Measurements from ENCODE around the gene USP6.
"Not testable (repeated sequence)": the region's sequence is repeated elsewhere in the genome, so short reads cannot be mapped to it uniquely, and the experiment has no call there.

USP6 gene

DNA sequence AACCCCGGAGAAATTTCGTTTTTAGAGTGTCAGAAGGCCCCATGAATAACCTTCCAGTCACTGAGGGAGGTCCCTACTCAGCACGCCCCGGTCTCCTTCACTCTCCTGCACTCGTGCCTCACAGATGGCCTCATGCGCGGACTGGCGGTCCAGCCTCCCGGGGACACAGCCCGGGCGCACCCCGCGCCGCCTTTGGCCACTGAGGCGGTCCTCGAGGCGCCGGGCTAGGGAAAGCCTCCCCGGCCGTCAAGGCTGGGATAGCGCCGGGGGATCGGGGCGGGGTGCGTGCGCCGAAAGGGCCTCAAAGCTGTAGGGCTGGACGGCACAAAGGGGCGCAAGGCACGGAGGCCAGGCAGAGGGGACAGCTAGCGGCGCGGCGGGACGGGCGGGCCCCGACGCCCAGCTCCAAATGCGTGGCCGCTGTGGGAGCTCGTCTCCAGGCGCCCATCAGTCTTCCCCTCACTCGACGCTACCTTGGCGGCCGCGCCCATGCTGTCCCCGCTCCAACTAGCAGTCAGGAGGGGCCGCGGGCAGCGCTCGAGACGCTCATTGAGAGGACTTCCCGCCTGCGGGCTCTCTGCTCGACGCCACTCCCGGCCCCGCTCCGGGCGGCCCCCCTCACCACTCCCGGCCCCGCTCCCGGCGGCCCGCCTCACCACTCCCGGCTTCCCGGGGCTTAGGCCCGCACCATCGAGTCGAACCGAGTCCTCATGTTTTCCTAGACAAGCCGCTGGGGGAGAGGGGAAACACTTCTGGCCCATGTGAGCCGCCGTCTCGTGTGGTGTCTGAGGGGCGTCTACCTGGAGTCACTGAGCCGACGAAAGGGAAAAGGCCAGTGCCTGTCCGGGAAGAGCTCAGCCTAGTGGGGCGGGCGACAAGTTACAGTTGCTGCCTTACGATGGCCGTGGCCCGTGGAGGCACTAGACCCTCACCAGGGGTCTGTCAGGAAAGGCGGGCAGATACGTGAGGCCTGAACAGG, at the start of gene USP6:
Gene USP6 (plus strand): TSS at position 360 of the 979 bp plus-strand sequence. CDS start 14,336 bp downstream, outside the sequence.
- no peak for DNase-seq (ENCODE audit: low read depth)

DNA sequence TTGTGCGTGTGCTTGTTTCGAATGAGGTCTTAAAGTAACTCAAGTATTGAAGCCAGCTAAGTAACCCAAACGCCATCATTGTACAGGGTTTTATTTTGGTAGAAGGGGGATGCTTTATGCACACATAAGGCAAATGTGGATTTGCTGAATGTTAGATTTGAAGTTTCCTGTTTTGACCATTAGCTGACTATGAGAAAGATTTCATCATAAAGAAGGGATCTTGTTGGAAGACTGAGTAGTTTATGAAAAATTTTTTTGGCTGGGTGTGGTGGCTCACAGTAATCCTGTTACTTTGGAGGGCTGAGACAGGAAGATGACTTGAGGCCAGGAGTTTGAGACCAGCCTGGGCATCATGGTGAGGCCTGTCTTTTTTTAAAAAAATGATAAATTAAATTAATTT, 47.6 kb upstream of the USP6 start:
- no peak for DNase-seq (ENCODE audit: low read depth)

DNA sequence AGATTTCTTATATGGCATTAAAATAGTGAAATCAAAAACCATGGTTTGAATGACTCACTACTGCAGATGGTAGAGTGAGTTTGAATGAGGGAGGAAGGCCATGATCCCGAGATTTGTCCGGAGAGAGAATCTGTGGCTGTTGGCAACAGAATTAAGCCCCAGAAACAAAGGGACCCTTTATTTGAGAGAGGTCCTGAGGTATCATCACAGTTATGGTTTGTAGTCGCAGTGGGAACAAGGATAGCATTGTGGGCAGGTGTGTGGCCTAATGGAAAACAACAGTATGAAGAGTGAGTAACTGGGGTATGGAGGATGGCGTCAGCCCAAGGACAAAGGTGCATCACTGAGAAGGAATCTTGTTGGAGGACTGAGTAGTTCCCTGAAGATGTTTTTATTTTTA, 46.1 kb upstream of the USP6 start:
- DNase-seq (ENCODE audit: low read depth) = no peak

DNA sequence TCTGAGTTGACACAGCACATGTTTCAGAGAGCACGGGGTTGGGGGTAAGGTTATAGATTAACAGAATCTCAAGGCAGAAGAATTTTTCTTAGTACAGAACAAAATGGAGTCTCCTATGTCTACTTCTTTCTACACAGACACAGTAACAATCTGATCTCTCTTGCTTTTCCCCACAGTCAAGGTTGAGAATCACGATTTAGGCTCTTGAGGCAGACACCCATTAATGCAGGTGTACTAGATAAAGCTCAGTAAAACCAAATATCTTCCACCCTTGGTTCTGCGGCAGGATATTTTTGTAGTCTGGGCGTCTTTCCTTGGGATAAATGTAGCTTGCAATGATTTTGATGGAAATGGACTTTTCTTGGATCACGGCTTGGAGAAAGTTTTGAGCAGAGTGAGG, 40.4 kb upstream of the USP6 start:
- not testable (repeated sequence) for DNase-seq (ENCODE audit: low read depth)

DNA sequence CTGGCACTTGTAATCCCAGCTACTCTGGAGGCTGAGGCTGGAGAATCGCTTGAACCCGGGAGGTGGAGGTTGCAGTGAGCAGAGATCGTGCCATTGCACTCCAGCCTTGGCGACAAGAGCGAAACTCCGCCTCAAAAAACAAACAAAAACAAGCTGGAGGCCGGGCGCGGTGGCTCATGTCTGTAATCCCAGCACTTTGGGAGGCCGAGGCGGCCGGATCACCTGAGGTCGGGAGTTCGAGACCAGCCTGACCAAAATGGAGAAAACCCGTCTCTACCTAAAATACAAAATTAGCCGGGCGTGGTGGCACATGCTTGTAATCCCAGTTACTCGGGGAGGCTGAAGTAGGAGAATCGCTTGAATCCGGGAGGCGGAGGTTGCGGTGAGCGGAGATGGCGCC, 38.6 kb upstream of the USP6 start:
- not testable (repeated sequence) for DNase-seq (ENCODE audit: low read depth)

DNA sequence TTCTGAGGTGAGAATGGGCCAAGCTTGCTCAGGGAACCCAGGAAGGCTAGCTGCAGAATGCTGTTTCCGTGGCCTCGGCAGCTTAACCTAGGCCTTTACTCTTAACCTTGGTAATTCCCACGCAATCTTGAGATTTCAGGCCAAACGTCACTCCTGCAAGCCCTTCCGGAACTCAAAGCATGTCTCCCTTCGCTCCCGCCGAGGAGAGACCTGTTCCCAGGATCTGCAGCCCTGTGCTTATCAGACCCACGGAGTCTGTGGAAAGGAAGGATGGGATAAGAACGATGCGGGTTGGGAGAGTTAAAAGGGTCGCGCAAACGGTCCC, 38.1 kb upstream of the USP6 start:
- DNase-seq (ENCODE audit: low read depth) = no peak

DNA sequence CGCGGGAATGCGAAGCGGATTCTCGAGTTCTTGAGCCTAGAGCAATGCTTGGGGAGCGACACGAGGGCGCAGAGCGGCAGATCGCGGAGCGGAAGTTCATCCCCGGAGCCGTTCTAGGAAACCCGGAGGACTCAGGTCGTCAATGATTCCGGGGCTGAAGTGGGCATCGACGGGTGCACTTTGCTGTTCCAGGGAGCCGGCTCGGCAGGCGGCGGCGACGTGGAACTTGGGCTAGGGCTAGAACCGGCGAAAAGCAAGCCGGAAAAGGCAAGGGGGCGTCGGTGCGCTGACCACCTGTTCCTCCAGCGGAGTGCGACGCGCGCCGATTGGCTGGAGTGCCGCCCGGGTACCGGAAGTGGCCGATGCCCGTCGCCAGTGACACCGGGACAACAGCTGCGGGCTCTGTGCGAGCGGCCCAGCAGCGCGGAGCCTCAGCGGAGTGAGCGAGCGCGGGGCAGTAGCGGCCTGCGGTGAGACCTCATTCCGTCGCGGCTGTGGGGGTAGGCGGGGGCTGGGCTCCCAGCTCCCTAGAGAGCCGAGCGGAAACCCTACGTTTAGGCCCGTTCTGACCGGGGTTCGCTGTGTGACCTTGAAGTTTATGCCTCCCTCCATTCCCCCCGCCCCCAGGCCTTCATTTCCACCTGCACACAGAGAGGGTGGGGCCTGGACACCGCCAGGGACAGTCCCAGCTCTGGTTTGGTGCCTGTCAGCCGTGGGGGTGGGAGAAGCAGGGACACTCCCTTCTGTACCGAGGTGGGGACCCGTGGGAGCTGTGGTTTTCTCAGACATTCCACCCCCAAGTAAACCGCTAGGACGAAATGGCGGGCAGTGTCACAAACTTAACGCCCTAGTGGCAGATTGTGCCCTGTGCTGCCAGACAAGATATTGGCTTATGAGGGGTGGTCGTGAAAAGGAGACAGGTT, 37.5 kb upstream of the USP6 start, which contains the start of gene ZFP3:
Gene ZFP3 (plus strand): TSS at position 362 of the 923 bp plus-strand sequence. CDS start 13,038 bp downstream, outside the sequence.
- peak; percentile 78 for DNase-seq (ENCODE audit: low read depth)

DNA sequence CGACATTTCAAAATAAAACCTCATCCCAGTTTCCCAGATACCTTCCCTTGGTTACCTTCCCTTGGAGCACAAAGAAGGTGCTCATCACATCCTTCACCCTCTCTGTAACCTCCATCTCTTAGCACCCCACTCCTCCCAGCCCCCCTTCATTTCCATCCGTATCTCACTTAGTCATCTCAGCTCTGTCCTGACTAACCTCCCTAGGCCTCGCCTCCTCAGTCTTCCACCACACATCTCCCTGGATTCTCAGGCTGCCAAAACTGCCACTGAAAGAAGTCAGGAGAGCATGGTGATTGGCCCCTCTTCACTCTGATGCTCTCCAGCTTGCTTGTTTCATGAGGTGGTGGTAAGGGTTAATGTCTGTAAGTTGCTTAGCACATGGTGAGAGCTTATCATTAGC, 35.2 kb upstream of the USP6 start:
- DNase-seq (ENCODE audit: low read depth) = no peak

DNA sequence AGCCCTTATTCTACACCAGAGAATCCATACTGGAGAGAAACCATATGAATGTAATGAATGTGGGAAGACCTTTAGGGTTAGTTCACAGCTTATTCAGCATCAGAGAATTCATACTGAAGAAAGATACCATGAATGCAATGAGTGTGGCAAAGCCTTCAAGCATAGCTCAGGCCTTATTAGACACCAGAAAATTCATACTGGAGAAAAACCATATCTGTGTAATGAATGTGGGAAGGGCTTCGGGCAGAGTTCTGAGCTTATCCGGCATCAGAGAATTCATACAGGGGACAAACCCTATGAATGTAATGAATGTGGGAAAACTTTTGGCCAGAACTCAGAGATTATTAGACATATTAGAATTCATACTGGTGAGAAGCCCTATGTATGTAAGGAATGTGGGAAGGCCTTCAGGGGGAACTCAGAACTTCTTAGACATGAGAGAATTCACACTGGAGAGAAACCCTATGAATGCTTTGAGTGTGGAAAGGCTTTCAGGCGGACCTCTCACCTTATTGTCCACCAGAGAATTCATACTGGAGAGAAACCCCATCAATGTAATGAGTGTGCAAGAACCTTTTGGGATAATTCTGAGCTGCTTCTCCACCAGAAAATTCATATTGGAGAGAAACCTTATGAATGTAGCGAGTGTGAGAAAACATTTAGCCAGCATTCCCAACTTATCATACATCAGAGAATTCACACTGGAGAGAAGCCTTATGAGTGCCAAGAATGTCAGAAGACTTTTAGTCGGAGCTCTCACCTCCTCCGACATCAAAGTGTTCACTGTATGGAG, 23.4 kb upstream of the USP6 start:
- DNase-seq (ENCODE audit: low read depth) = no peak

DNA sequence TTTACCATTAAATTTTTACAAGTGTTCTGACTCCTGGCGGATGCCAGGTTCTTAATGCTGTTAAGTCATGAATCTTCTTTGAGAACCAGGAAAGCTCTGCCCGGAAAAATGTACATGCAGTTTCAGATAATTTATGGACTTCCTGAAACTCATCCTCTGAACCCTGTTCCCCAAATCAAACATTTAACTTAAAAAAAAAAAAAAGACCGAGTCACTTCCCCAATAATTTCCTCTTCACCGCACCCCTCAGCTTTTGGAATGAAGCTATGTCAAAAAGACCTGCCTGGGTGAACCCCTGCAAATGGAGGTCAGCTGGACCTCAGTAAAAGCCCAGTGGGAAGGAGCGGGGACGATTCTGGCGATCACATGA, 19.1 kb upstream of the USP6 start:
- DNase-seq (ENCODE audit: low read depth) = no peak

DNA sequence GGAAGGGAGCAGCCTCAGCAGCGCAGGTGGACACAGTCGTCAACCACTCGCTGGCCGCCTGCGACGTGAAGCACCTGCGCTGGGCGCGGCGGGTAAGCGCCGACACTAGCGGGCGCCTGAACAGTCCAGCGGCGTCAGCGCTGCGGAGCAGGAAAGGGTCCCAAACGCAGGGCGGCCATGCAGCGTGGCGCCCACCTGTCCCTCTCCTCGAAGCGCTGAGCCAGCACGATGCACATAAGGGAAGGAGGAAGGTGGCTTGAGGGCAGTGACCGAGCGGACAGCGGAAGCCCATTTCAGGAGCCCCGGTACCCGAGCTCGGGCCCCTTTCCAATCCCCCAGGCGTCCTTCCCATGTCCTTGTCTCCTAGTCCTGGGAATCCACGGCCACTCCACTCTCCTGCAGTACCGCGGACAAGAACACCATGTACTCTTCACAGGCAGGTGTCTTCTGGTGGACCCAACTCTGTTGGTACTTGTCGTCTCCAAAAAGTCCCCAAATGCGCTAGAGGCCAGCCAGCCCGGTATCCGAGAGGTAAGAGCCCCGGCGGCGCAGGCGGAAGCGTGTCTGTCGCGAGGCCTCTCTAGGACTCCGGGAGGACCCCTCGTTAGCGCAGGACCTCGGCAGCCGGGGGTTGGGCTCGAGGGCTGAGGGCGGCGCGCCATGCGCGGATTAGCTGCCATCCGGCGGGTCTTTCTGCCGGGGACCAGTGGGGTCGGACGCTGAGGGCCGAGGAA, 18.6 kb upstream of the USP6 start:
- DNase-seq (ENCODE audit: low read depth) = no peak

DNA sequence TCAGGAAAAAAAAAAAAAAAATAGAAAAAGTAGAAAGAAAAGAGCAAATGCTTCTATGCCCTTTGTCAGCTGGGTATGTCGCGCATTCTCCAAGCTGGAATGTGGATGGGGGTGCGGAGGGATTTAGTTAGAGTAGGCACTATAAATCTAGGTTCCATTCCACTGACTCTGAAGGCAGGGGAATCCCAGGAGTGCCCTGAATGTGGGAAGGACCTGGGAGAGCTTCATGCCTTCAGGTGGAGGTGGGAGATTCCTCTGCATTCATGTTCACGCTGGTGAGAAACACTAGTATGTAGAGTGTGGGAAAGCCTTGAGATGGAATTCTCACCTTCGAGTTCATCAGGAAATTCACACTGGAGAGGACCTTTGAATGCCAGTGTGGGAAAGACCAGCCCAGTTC, 16.6 kb upstream of the USP6 start:
- no peak for DNase-seq (ENCODE audit: low read depth)

DNA sequence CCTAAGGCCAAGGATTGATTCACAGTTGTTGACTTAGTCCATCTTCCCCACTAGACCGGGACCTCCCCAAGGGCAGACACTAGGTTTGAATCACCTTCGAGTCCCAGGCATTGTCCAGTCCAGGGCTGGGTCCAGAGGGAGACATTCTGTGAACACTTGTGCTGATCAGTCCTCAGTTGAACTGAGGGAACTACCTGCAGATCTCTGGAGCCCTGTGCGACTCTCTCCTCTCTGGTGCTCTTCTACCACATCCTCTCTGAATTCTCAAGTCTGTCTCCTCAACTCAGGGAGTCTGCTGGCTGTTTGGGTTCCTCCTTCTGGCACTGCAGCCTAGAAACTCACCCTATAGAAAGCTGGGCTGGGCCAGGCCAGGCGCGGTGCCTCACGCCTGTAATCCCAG, 15.0 kb upstream of the USP6 start:
- DNase-seq (ENCODE audit: low read depth) = no peak

DNA sequence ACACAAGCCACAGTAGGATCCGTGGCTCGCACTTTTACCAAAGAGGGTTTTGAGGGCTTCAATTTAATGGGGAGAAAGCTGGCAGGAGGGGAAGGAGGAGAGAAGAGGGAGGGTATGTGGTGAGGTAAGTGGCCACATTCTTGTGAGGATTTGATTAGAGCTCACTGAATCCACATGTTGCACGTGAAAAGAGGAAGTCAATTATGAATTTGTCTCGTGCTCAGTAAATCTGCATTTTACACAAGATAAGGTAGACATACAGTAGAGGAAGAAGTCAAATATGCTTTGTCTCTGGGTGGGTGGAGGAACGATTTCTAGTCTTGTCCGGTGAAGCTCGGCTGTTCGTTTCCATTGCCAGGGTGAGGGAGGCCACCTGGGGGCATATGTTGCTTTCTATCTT, 5.0 kb upstream of the USP6 start:
- no peak for DNase-seq (ENCODE audit: low read depth)

DNA sequence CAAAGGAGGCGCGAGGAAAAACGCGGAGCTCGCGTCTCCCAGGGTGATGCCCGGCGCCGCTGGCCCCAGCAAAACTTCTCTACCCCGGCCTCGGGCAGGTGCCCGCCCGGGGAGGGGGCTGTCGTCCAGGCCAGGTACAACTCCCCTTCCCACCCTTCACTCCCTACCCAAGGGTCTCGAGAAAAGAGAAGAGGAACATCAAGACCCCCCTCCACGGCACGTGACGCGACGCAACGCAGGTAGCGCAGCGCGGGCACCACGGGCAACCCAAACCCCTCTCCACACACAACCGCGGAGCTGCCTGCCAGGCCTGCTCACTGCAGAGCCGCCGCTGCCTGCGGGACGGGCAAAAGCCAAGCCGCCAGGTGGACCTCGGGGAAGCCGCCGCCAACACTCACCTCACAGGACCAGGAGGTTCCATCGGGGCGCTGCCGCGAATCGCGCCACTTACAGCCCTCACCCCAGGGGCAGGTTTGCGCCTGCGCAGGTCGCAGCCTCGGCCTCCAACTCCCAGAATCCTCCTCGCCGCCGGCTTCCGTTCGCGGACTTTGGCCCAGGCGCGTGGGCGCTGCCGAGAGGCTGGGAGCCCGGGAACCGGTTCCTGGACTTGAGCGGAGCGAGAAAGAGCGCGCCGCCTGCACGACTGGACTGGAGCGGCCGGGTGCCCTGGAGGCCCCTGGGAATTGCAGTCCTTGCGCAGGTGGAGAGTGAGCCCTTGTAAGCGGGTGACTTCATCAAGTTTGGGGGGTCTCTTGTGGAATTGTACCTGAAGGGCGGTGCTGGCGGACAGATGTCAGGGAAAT, 4.2 kb upstream of the USP6 start, which contains the start of gene ZNF232:
Gene ZNF232 (minus strand): TSS at position 477 of the 803 bp plus-strand sequence. CDS start 56 bp downstream, at position 421.
- peak; percentile 93 for DNase-seq (ENCODE audit: low read depth)

DNA sequence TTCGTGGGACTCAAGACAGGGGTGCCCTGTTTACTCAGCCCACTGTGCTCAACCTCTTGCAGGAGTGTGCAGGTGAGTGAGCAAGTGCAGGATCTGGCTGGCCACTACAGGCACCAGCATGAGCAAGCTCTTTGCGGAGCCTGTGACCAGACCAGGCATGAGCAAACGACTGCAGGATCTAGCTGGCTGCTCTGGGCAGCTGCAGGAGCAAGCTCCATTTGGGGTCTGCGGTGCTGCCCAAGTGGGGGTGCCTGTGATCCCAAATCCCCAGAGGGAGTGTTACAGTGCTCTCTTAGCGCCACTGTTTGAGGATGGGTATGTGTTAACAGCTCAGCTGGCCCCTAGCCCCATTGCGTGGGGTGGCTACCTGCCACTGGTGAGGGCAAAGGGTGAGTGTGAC, 2.4 kb downstream of the USP6 start:
- DNase-seq (ENCODE audit: low read depth) = no peak

DNA sequence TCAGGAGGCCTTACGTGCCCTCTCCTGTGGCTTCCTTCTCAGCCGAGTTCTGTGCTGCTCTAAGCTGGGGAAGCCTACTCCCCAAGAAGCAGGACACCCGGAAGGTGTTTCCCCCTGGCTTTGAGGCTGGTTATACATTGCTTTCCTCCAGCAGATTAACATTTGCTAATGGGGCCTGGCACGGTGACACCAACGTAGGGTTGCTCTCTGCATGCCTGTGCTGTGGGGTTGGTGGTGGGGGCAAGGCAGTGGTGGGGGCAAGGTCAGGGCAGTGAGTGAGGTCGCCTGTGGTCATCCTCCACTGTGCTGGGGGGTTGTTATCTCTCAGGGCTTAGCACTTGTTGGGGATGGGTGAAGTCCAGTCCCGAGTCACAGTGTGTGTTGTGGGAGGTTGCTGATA, 4.2 kb downstream of the USP6 start:
- DNase-seq (ENCODE audit: low read depth) = no peak

DNA sequence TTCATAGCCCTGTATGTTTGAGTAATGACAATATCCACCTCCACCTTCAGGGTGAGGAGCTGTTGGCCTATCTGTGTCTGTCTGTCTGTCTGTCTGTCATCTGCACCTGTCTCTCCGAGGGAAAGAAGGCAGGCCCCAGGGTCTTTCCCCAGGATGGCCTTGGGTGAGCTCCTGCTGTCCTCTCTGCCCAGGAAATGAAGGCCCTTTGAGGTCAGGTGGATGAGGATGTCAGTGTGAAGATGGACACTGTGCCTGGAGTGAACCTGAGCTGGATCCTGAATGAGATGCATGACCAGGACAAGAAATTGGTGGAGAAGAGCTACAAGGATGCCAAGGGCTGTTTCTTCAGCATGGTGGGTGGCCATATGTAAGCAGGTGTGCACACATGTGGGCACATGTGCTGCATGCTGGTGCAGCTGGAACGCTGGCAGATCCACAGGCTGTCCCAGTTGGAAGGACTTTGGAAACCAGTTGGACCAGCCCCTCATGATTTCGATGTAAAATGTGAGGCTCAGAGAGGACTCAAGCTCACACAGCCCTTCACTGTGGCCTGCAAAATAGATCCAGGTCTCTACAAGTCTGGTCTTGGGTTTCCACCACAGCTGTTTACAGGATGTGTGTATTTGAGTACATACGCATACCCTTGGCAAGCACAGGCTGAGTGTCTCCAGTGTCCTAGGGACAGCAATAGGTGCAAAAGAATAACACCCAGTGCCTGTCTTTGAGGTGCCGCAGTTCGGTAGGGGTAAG, 4.8 kb downstream of the USP6 start:
- DNase-seq (ENCODE audit: low read depth) = not testable (repeated sequence)

DNA sequence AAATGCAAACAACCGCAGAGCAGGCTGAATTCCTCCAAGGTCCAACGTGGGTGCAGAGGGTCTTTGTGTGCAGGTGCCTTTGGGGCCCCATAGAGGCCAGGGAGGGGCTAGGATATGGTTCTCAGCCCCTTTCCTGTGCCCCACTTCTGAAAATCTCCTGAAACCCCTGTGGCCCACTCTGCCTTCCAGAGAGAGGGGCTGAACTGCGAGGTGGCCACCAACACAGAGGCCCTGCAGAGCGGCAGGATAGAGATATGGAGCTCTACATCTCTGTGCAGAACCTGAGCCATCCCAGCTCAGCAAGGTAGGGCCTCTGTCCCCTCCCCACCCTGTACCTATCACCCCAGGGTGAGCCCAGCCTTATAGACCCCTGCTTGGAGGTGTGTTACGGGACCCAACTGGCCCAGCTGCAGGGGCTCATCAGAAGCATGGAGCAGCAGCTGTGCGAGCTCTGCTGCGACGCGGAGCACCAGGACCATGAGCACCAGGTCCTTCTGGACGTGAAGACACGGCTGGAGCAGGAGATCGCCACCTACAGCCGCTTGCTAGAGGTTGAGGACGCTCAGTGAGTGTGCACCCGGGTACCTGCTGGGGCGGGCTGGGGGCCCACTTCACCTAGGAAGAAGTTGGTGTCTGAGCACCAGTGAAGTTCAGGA, 5.5 kb downstream of the USP6 start:
- DNase-seq (ENCODE audit: low read depth) = no peak
